ENCODE data around the gene SPSB3.

The SPSB3 gene

GRCh38 chr16:1788095-1788707 is 5.8 kb upstream of the SPSB3 start:
- DNase-seq: no peak

- no peak for DNase-seq
These were observed 5.1 kb upstream of the SPSB3 start for GRCh38 chr16:1787322-1788094.

GRCh38 chr16:1787056-1787321 is 4.6 kb upstream of the SPSB3 start:
- DNase-seq: no peak

GRCh38 chr16:1786242-1787055 is 4.1 kb upstream of the SPSB3 start:
- DNase-seq: no peak

- DNase-seq: no peak
These were observed 3.4 kb upstream of the SPSB3 start for GRCh38 chr16:1785846-1786170.

GRCh38 chr16:1784977-1785845 is 2.8 kb upstream of the SPSB3 start:
- no peak for DNase-seq

GRCh38 chr16:1781758-1782407 is 488 bp downstream of the SPSB3 start:
- no peak for DNase-seq

- no peak for DNase-seq
These were observed 1.1 kb downstream of the SPSB3 start for GRCh38 chr16:1781254-1781653.

GRCh38 chr16:1780677-1781072 is 1.7 kb downstream of the SPSB3 start:
- DNase-seq: no peak

- DNase-seq: no peak
These were observed 2.4 kb downstream of the SPSB3 start for GRCh38 chr16:1779741-1780676.

- DNase-seq: no peak
These were observed 3.1 kb downstream of the SPSB3 start for GRCh38 chr16:1779234-1779701.

- no peak for DNase-seq
These were observed 3.9 kb downstream of the SPSB3 start for GRCh38 chr16:1778200-1779179.

GRCh38 chr16:1777375-1778199 is 4.8 kb downstream of the SPSB3 start:
- DNase-seq: no peak

- no peak for DNase-seq
These were observed 5.4 kb downstream of the SPSB3 start for GRCh38 chr16:1776991-1777374.

- no peak for DNase-seq
These were observed 5.8 kb downstream of the SPSB3 start for GRCh38 chr16:1776672-1776955.

GRCh38 chr16:1775846-1776671 is 6.3 kb downstream of the SPSB3 start:
- DNase-seq: no peak

GRCh38 chr16:1775006-1775845 is 7.1 kb downstream of the SPSB3 start:
- no peak for DNase-seq

- DNase-seq: no peak
These were observed 8.0 kb downstream of the SPSB3 start for GRCh38 chr16:1774448-1774780.
